GM21367 (cell line): ENCODE data around the gene MKLN1.
"Not testable (repeated sequence)": the region's sequence is repeated elsewhere in the genome, so short reads cannot be mapped to it uniquely, and the experiment has no call there.

Source experiments
- ATAC-seq: cut with Tn5 transposase; IDR thresholded peaks from one replicate; pipeline ENCODE4 v1.9.1; 2021; ENCODE audit not compliant: unreplicated experiment

Gene MKLN1

GRCh38 chr7:131513245-131514061 is 185.8 kb downstream of the MKLN1 start:
- peak; percentile 89 for ATAC-seq

DNA sequence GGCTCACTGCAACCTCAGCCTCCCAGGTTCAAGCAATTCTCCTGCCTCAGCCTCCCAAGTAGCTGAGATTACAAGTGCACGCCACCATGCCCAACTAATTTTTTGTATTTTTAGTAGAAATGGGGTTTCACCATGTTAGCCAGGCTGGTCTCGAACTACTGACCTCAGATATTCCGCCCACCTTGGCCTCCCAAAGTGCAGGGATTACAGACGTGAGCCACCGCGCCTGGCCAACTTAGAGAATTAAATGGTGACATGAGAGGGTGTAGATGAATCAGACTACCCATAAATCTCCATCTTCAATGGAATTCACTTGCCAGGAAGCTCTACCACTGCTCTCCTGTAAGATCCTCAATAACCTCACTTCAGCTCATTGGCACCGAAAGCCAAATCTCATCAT is 187.8 kb downstream of the MKLN1 start:
- not testable (repeated sequence) for ATAC-seq

DNA sequence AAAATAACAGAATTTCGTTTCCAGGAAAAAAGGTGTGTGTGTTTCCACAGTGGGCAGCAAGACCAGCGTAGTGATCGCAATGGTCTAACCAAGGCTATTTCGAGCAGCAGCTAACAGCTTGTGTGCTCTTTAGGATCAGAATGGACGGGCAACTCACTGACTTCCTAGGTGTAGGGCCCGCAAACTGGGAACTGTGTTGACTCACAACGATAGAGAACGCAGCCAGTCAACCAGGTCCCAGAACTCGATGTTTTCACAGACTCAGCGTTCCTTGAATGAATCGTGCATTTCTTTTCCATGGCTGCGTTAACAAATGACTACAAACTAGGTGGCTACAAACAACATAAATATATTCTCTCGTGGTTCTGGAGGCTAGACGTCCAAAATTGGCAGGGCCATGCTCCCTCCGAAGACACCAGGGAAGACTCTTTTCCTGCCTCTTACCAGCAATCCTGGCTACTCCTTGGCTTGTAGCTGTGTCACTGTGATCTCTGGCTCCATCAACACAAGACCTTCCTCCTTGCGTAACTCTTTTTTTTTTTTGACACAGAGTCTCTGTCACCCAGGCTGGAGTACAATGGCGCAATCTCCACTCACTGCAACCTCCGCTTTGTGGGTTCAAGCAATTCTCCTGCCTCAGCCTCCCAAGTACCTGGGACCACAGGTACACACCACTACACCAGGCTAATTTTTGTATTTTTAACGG is 189.7 kb downstream of the MKLN1 start:
- no peak for ATAC-seq

GRCh38 chr7:131518626-131519025 is 190.9 kb downstream of the MKLN1 start:
- ATAC-seq = no peak

- no peak for ATAC-seq
These were observed 194.0 kb downstream of the MKLN1 start for GRCh38 chr7:131521651-131522163.

- ATAC-seq = no peak
These were observed 194.8 kb downstream of the MKLN1 start for GRCh38 chr7:131522325-131522930.

GRCh38 chr7:131524115-131524514 is 196.4 kb downstream of the MKLN1 start:
- ATAC-seq = no peak

DNA sequence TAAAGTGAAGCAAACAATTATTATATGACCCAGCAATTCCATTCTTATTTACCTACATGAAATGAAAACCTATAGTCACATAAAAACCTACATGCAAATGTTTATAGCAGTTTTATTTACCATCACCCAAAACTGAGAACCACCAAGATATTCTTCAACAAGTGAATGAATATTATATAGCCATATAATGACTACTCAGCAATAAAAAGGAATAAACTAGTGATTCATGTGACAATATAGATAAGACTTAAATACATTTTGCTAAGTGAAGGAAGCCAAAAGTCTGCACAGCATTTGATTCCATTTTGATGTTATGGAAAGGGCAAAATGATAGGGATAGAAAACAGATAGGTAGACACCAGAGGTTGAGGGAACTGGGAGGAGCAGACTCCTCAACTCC is 197.0 kb downstream of the MKLN1 start:
- ATAC-seq = no peak

DNA sequence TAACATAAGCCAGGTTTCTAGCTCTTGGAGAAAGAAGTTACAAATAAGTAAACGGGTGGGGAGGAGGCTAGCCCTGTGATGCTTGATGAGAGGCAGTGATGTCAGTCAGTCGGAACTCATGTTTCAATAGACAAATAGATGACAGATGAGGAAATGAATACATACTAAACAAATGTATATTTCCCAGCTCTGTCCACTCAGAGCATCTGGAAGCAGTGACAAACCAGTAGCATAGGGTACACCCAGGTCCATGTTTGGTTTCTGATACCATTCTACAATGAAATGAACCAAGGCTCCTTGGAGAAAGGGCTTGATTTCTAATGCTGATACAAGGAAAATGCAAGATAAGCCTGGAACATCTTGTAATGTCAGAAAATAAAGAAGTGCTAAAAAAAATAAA is 198.1 kb downstream of the MKLN1 start:
- no peak for ATAC-seq

GRCh38 chr7:131527456-131527855 is 199.8 kb downstream of the MKLN1 start:
- ATAC-seq = no peak

DNA sequence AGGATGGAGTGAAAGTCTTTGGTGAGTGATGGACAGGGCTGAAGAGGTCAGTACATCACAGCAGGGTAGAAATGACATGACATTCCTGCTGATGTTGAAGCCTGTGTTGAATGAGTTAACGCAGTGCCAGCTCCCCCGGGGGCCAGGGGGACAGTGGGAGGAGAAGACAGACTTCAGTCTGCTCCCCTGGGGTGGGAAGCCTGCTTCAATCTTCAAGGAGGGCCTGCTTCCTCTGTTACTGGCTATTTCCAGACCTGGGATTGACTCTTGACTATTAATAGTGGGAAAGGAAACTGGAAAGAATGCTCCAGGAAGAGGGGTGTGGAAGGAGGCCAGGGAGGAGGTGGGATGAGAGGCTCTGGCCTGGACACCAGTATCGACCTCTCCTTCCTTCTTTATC is 201.5 kb downstream of the MKLN1 start:
- ATAC-seq = no peak

DNA sequence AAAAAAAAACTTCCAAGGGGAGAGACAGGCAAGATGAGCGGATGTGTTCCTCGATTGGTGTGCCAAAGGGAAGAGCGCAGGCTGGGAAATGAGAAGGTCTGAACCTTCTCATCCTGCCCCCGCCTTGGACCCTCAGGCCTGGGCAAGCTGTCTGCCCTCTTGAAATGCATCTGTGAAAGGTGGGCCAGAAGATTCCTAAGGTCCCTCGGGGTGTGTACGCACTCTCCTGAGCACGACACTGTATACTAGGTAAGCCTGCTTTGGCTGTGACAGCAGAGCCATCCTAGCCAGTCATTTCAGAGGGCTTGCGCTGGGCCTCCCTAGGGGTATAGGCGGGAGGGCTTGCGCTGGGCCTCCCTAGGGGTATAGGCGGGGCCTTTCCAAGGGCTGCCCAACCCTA is 201.9 kb downstream of the MKLN1 start:
- ATAC-seq = no peak

- no peak for ATAC-seq
These were observed 202.5 kb downstream of the MKLN1 start for GRCh38 chr7:131530137-131530536.

DNA sequence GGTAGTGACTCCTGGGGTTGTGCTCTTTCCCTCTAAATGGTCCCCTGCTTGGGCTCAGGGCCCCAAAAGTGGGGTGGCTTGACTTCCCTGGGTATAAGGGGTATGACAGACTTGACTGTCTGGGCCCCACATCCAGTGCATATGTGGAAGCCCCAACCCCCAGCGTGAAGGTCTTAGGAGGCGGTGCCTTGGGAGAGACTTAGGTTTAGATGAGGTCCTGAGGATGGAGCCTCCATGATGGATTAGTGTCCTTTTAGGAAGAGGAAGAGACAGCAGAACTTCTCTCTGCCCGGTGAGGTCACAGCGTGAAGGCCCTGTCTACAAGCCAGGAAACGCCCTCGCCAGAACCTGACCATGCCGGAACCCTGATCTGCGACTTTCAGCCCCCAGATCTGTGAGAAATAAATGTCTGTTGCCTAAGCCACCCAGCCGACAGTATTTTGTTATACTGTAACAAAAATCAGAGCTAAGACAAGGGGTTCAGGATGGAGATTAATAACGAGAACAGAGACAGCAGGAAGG is 205.0 kb downstream of the MKLN1 start:
- no peak for ATAC-seq

DNA sequence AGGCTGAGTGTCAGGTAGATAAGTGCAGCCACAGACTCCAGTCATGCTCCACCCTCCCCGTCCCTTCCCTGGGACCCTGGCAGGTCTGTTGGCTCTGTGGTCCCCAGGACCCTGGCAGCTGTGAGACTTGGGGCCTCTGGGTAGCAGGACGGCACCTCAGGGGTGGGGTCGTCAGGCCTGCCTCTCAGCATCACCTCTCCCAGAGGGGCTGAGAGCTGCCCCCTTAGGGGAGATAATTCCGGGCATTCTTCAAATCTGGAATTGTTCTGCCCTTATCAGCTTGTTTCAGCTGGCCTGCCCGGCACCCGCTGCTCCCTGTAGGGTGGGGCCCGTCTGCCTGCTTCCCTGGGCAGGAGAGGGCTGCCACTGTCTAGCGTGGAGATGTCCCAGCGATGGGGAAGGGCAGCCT is 205.5 kb downstream of the MKLN1 start:
- ATAC-seq = no peak

DNA sequence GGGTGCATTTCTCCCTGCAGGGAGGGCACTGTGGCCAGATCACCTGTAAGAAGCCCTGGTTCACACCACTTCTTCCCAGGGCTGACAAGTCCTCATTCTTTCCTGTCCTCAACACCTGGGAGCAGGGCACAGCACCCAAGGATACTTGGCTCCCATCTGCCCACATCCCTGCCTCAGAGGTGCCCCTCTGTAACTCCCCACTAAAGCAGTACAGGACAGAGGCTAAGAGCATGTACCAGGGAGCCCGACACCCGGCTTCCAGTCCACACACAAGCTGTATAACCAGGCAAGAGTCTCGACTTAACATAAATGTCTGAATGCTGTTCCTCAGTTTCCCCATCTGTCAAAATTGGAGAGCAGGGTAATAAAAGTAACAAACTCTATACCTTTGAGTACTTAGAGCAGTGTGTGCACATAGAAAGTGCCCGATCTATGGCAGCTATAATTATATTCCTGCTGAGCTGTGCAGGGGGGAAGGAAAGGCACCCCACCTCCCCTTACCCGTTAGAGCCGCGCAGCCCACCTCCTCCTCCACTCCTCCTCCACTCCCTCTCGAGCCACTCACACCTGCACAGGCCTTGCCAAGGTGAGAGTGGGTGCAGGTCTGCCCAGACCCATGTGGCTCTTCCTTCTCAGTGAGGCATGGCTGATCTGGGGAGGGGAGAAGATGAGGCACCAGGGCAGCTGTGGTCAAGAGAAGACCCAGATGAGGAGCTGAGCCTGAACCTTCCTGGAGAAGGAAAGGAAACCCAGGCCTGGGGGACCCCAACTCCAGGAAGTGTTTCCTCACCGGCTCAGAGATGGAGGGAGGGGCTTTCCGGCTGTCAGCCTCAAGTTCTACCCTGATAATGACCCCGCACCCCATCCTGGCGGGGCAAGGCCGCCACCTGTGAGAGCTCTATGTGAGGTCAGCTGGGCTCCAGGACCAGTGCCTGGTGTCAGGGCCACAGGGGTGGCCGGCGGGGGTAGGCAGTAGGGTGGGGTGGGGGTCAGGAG is 206.2 kb downstream of the MKLN1 start:
- no peak for ATAC-seq

DNA sequence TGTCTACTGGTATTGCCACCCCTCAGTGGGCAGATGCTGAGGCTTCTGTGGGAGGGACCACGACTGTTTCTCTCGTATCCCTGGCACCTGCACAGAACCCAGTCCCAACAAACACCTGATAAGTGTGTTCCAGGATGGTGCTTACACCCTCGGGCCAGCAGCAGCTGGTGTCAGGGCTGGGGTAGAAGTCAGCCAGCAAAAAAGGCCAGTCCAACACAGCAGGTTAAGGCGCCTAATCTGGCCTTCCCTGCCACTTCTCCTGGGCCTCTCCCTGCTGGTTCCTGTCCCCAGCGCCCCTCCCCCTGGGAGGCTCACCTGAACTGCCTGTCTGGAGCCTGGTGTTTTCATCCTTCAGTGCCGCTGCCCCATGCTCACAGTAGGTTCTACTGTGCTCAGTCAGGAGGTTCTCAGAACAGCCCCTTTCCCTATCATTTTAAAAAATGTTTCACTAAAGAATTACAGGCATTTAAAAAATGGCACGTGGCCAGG is 208.7 kb downstream of the MKLN1 start:
- no peak for ATAC-seq

GRCh38 chr7:131537571-131537978 is 209.9 kb downstream of the MKLN1 start:
- ATAC-seq = no peak

GRCh38 chr7:131538071-131538812 is 210.6 kb downstream of the MKLN1 start:
- no peak for ATAC-seq

DNA sequence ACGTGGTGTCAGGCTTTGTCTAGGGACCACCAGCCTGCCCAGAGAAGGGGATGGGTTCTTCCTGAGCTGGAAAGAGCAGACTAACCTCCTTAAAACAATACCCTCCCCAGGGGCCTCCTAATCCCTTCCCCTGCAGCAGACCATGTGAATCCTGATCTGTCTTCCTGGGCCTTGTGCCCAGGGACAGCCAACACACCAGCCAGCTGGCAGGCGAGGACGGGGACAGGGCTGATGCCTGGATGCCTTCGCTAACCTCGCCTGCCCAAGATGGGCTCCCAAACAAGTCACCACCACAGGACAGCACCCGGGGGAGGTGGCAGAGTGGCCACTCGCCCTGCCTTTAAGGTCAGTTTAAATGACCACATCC is 211.1 kb downstream of the MKLN1 start:
- no peak for ATAC-seq
